Measurements from ENCODE around the gene FREM1.

DNA sequence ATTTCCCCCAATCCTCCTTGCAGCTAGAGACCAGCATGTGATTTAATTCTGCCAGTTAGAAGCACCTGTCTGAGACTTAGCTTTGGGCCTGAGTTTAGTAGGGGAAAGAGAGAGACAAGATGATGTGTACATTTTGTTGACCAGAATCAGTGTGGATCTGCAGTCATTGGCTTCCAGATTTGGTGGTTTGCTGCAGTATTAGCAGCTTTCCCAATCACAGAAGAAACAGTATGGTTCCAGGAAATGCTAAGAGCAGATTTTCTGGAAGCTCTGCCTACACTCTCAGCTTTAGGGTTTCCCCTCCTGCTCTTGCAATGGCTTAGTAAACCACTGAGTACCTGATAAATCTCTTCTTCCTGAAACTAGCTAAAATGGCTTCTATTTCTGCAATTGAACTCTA, 48.8 kb upstream of the FREM1 start:
- TF ChIP-seq, protein P1, sequence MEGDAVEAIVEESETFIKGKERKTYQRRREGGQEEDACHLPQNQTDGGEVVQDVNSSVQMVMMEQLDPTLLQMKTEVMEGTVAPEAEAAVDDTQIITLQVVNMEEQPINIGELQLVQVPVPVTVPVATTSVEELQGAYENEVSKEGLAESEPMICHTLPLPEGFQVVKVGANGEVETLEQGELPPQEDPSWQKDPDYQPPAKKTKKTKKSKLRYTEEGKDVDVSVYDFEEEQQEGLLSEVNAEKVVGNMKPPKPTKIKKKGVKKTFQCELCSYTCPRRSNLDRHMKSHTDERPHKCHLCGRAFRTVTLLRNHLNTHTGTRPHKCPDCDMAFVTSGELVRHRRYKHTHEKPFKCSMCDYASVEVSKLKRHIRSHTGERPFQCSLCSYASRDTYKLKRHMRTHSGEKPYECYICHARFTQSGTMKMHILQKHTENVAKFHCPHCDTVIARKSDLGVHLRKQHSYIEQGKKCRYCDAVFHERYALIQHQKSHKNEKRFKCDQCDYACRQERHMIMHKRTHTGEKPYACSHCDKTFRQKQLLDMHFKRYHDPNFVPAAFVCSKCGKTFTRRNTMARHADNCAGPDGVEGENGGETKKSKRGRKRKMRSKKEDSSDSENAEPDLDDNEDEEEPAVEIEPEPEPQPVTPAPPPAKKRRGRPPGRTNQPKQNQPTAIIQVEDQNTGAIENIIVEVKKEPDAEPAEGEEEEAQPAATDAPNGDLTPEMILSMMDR (IDR thresholded peaks at IDR 0.05) = no peak
- no peak for TF ChIP-seq EZH2 (IDR thresholded peaks at IDR 0.05; ENCODE audit: borderline replicate concordance, insufficient read depth, low read depth, low read length, poor library complexity, severe bottlenecking)
